Testis (tissue), 2 donors: ENCODE data around the gene YDJC.

Experiments
- CTCF ChIP-seq, 3 experiments: fragments of 450-650 bp in 2 of 3; fragments of 200-600 bp in 1 of 3; sonication (generic) in 1 of 3; IDR thresholded peaks; one replicate each; pipeline ENCODE4 v1.5.1; 2016 to 2019; ENCODE audit warnings: antibody characterized with exemption in 3 of 3, mild to moderate bottlenecking in 2 of 3, moderate library complexity in 1 of 3
- POLR2A ChIP-seq: fragments of 450-650 bp; IDR thresholded peaks from one replicate; pipeline ENCODE4 v1.6.1; 2017; ENCODE audit warnings: antibody characterized with exemption, mild to moderate bottlenecking, moderate library complexity

GRCh38 chr22:21615731-21616130 lies 14.1 kb downstream of the YDJC start:
- TF ChIP-seq CTCF (IDR thresholded peaks at IDR 0.05) = no peak
- TF ChIP-seq POLR2A = no peak
